GM12801 (cell line): ENCODE data around the gene KLK7.

Experiments used
- TF ChIP-seq, protein P1 (sequence below): IDR thresholded peaks from one replicate; pipeline ENCODE4 v1.5.1; 2011; ENCODE audit warnings: control low read depth; ENCODE audit not compliant: insufficient read length; ENCODE audit errors: extremely low read depth

Gene KLK7

DNA sequence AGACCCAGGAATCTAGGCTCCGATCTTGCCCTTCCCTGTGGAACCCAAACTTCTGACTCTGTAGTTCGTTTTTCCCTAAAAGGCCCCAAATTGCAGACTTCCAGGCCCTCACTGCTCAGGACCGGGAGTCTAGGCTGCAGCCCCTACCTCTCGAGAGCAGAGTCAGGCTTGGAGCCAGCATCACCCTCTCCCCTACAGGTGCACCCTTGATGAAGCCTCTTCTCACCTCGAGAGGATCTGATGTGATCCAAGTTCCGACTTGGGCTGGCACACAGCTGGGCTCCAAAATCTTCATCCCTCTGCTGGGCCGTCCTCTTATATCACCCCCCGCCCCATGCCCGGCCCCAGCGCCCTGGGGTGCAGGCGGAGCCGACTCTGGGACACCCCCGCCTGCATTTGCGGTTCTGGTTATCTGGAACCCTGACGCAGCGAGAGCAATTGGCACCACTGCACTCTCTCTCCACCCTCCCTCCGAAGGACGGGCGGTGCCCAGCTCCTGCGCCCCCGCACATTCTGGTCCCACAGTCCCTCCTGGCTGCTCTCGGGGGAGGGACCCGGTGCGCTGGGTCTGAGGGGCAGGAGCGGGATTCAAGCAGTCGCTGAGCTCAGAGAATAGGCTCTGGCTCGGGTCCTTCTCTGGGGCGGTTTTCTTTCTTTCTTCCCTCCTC, at the start of gene KLK7:
KLK7 (minus strand) TSS at position 293 of the 668 bp plus-strand sequence. CDS start 1,518 bp downstream, outside the sequence.
- TF ChIP-seq, protein P1, sequence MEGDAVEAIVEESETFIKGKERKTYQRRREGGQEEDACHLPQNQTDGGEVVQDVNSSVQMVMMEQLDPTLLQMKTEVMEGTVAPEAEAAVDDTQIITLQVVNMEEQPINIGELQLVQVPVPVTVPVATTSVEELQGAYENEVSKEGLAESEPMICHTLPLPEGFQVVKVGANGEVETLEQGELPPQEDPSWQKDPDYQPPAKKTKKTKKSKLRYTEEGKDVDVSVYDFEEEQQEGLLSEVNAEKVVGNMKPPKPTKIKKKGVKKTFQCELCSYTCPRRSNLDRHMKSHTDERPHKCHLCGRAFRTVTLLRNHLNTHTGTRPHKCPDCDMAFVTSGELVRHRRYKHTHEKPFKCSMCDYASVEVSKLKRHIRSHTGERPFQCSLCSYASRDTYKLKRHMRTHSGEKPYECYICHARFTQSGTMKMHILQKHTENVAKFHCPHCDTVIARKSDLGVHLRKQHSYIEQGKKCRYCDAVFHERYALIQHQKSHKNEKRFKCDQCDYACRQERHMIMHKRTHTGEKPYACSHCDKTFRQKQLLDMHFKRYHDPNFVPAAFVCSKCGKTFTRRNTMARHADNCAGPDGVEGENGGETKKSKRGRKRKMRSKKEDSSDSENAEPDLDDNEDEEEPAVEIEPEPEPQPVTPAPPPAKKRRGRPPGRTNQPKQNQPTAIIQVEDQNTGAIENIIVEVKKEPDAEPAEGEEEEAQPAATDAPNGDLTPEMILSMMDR: no peak

DNA sequence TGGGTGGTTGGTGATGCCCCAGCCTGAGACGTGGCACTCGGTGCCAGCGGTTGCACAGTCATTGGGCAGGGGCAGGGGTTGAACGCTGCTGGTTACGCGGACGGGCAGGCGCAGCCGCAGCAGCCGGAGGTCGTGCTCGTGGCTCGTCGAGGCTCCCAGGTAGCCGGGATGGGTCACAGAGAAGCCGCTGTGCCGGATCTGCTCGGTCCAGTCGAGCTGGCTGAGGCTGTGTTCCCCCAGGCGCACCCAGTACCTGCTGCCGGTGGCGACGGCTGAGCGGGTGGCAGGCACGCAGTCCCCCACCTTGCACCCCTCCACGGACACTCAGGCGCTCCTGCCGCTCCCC, 48.1 kb upstream of the KLK7 start:
- TF ChIP-seq, protein P1: no peak

- TF ChIP-seq, protein P1: no peak
Measured at GRCh38 chr19:51031220-51031879, 47.6 kb upstream of the KLK7 start.

GRCh38 chr19:51030631-51031030, 46.9 kb upstream of the KLK7 start:
- TF ChIP-seq, protein P1: no peak

GRCh38 chr19:51029718-51030117, 46.0 kb upstream of the KLK7 start:
- TF ChIP-seq, protein P1: no peak

- TF ChIP-seq, protein P1: no peak
Measured at GRCh38 chr19:51027873-51028272, 44.2 kb upstream of the KLK7 start.

DNA sequence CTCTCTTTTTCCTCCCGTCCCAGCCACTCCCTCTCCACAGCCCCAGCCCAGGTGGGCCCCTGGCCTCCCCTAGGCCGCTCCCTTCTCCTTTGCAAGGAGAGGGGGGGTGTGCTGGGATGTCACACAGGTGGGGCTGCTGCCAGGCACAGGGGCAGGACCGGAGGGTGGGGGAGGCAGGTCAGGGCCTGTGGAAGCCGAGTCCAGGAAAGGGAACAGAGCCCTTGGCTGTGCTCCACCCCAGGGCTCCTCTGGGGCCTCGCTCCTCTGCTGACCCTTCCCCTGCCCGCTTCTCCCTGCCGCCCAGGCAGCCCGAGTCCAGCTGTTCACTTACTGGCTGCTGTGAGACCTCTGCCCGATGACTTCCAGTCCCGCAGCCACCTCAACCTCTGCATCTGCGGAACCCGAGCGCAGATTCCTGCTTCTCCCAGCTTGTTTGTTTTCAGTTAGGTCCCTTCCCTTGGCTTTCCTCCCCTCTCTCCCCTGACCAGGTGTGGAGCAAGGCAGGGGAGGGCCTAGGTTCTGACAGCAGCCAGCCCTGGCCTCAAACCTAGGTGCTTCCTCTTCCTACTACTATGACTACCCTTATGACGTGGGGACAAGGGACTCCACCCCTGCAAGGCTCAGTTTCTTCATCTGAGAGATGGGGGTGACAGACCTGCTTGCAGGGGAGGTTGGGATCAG, 43.5 kb upstream of the KLK7 start:
- TF ChIP-seq, protein P1: no peak
